HepG2 (cell line): Measurements from ENCODE around the gene XRCC1. TPM values are rescaled to one million over a fixed set of nuclear protein-coding genes. Genes with fewer than 3 reads are reported as not detected.

ENCODE experiments used
- CAMTA2 ChIP-seq: sonication (generic); formaldehyde crosslinking; IDR thresholded peaks from 2 replicates; pipeline ENCODE4 v1.4.0; 2020; ENCODE audit warnings: mild to moderate bottlenecking, missing genetic modification reagents, borderline replicate concordance
- CHCHD3 ChIP-seq: sonication (generic); formaldehyde crosslinking; IDR thresholded peaks from 2 replicates; pipeline ENCODE4 v1.8.0; 2022; ENCODE audit warnings: mild to moderate bottlenecking, missing genetic modification reagents, moderate library complexity
- LRRFIP1 ChIP-seq: sonication (generic); formaldehyde crosslinking; conservative IDR thresholded peaks from 2 replicates; pipeline ENCODE4 v1.4.0; 2020; ENCODE audit warnings: missing genetic modification reagents
- MAFG ChIP-seq: sonication (generic); formaldehyde crosslinking; IDR thresholded peaks from 2 replicates; pipeline ENCODE4 v1.5.1; 2020; ENCODE audit warnings: mild to moderate bottlenecking, missing genetic modification reagents
- MATR3 ChIP-seq: sonication (generic); formaldehyde crosslinking; IDR thresholded peaks from 2 replicates; pipeline ENCODE4 v1.4.0; 2020; ENCODE audit warnings: missing genetic modification reagents
- NAIF1 ChIP-seq: sonication (generic); formaldehyde crosslinking; IDR thresholded peaks from 2 replicates; pipeline ENCODE4 v1.5.0; 2020; ENCODE audit warnings: mild to moderate bottlenecking, missing genetic modification reagents, borderline replicate concordance
- NR2C2 ChIP-seq: sonication (generic); formaldehyde crosslinking; IDR thresholded peaks from 2 replicates; pipeline ENCODE4 v1.4.0; 2020; ENCODE audit warnings: missing genetic modification reagents, mild to moderate bottlenecking, moderate library complexity, borderline replicate concordance
- NR2F6 ChIP-seq, 2 experiments: IDR thresholded peaks; 2 replicates each; pipeline ENCODE4 v1.6.1; 2016; ENCODE audit warnings: antibody characterized with exemption in 1 of 2, mild to moderate bottlenecking in 1 of 2
- PLRG1 ChIP-seq: fragments of 450-650 bp; conservative IDR thresholded peaks from 2 replicates; pipeline ENCODE4 v1.6.1; 2016
- RAD21 ChIP-seq: fragments of 450-650 bp; formaldehyde crosslinking; IDR thresholded peaks from 2 replicates; pipeline ENCODE4 v1.5.0; 2020; ENCODE audit warnings: mild to moderate bottlenecking
- RBM22 ChIP-seq: fragments of 200-400 bp; formaldehyde crosslinking; optimal IDR thresholded peaks from 2 replicates; pipeline ENCODE3; 2017; ENCODE audit warnings: mild to moderate bottlenecking, low read length, moderate library complexity
- RNF219 ChIP-seq: sonication (generic); formaldehyde crosslinking; IDR thresholded peaks from 2 replicates; pipeline ENCODE4 v1.5.0; 2020; ENCODE audit warnings: mild to moderate bottlenecking, missing genetic modification reagents
- SAP130 ChIP-seq: IDR thresholded peaks from 2 replicates; pipeline ENCODE4 v1.6.1; 2016; ENCODE audit warnings: low read depth
- SATB2 ChIP-seq: sonication (generic); formaldehyde crosslinking; IDR thresholded peaks from 2 replicates; pipeline ENCODE4 v1.5.0; 2020; ENCODE audit warnings: missing genetic modification reagents
- SIN3B ChIP-seq: fragments of 150-350 bp; IDR thresholded peaks from 2 replicates; pipeline ENCODE4 v1.6.1; 2014; ENCODE audit warnings: low read length
- ZBTB4 ChIP-seq: sonication (generic); formaldehyde crosslinking; IDR thresholded peaks from 2 replicates; pipeline ENCODE4 v1.4.0; 2020; ENCODE audit warnings: missing genetic modification reagents, mild to moderate bottlenecking, borderline replicate concordance
- ZBTB7B ChIP-seq: sonication (generic); formaldehyde crosslinking; IDR thresholded peaks from 2 replicates; pipeline ENCODE4 v1.4.0; 2020; ENCODE audit warnings: missing genetic modification reagents
- ZFP62 ChIP-seq: sonication (generic); formaldehyde crosslinking; IDR thresholded peaks from 2 replicates; pipeline ENCODE4 v1.4.0; 2020; ENCODE audit warnings: missing genetic modification reagents
- ZMYM4 ChIP-seq: sonication (generic); formaldehyde crosslinking; IDR thresholded peaks from 2 replicates; pipeline ENCODE4 v1.8.1; 2023; ENCODE audit warnings: mild to moderate bottlenecking, missing genetic modification reagents
- ZNF337 ChIP-seq: sonication (generic); formaldehyde crosslinking; IDR thresholded peaks from 2 replicates; pipeline ENCODE4 v1.5.1; 2020; ENCODE audit warnings: missing genetic modification reagents, low read depth, mild to moderate bottlenecking, borderline replicate concordance
- ZNF33A ChIP-seq: sonication (generic); formaldehyde crosslinking; IDR thresholded peaks from 2 replicates; pipeline ENCODE4 v1.5.1; 2020; ENCODE audit warnings: missing genetic modification reagents, mild to moderate bottlenecking, moderate library complexity, borderline replicate concordance
- ZNF558 ChIP-seq: sonication (generic); formaldehyde crosslinking; IDR thresholded peaks from 2 replicates; pipeline ENCODE4 v1.9.0; 2022; ENCODE audit warnings: mild to moderate bottlenecking, missing genetic modification reagents, borderline replicate concordance
- ZNF713 ChIP-seq: sonication (generic); formaldehyde crosslinking; IDR thresholded peaks from 2 replicates; pipeline ENCODE4 v1.4.0; 2020; ENCODE audit warnings: mild to moderate bottlenecking, missing genetic modification reagents
- ZSCAN25 ChIP-seq: sonication (generic); formaldehyde crosslinking; IDR thresholded peaks from 2 replicates; pipeline ENCODE4 v1.8.0; 2022; ENCODE audit warnings: mild to moderate bottlenecking, missing genetic modification reagents
- polyA plus RNA-seq, 8 experiments: library from polyadenylated mRNA; depleted of rRNA in 3 of 8; stranded (reverse) in 7 of 8; unstranded in 1 of 8; fragments of >200 nt; fragmentation: Illumina TruSeq in 4 of 8; extraction: Trizol in 4 of 8; gene quantifications; 2 replicates each; pipeline versions ENCODE4 v1.2.1 to v1.2.3, GENCODE V29; 2011 to 2016; ENCODE audit warnings: low read depth in 4 of 8, missing spikeins in 1 of 8, mixed read lengths in 1 of 8; ENCODE audit not compliant: insufficient read depth in 1 of 8
- total RNA-seq, 5 experiments: library from RNA; depleted of rRNA; stranded (reverse); fragments of >200 nt; fragmentation: Illumina TruSeq; extraction: Trizol; gene quantifications; 2 replicates each; pipeline ENCODE4 v1.2.3, GENCODE V29; 2016; ENCODE audit warnings: low read depth in 1 of 5

The XRCC1 gene
- total and polyA plus RNA-seq, 2 of the 13 experiments (the other 11 are each of a cell fraction or from before 2014, with no cell fraction given), result 24.7 to 26.3 TPM

- no peak for TF ChIP-seq LRRFIP1 (CRISPR knock-in tag)
- no peak for TF ChIP-seq NR2C2 (CRISPR knock-in tag)
- TF ChIP-seq ZNF713, result no peak
- no peak for TF ChIP-seq NR2F6 (IDR thresholded peaks at IDR 0.05)
- no peak for TF ChIP-seq NR2F6 (CRISPR knock-in tag; IDR thresholded peaks at IDR 0.05)
- no peak for TF ChIP-seq ZFP62
- TF ChIP-seq ZNF337, result no peak
- peak; percentile 91 for TF ChIP-seq SAP130
- no peak for TF ChIP-seq MAFG (CRISPR knock-in tag)
- TF ChIP-seq ZNF33A (CRISPR knock-in tag), result no peak
- peak; percentile 31; the same call in 1 of the 2 replicates for TF ChIP-seq ZMYM4 (CRISPR knock-in tag)
- TF ChIP-seq RBM22, result no peak
- TF ChIP-seq RAD21 (CRISPR knock-in tag), result no peak
- TF ChIP-seq CHCHD3 (CRISPR knock-in tag), result no peak
- no peak for TF ChIP-seq CAMTA2 (CRISPR knock-in tag)
- TF ChIP-seq SATB2 (CRISPR knock-in tag), result no peak
- no peak for TF ChIP-seq ZSCAN25 (CRISPR knock-in tag)
- TF ChIP-seq PLRG1, result no peak
- TF ChIP-seq ZNF558 (CRISPR knock-in tag), result no peak
- no peak for TF ChIP-seq ZBTB4 (CRISPR knock-in tag)
- no peak for TF ChIP-seq MATR3 (CRISPR knock-in tag)
- no peak for TF ChIP-seq RNF219 (CRISPR knock-in tag)
- no peak for TF ChIP-seq NAIF1 (CRISPR knock-in tag)
- TF ChIP-seq ZBTB7B, result no peak
- TF ChIP-seq SIN3B, result peak; percentile 69
Observed at GRCh38 chr19:43575156-43575950, at the start of gene XRCC1, which contains the start of gene PINLYP (continued).
